SK-N-SH treated with all-trans-retinoic acid at 6 μM for 48 hours (cell line): ENCODE data around the gene PACSIN2.

Experiments used
- ATAC-seq: fragments of 200-7000 bp; cut with Tn5 transposase; 3 replicates; pipeline ENCODE4 v1.9.1; 2020; ENCODE audit warnings: mild to moderate bottlenecking, moderate library complexity
- ARNTL ChIP-seq: fragments of 450-650 bp; formaldehyde crosslinking; IDR thresholded peaks from 2 replicates; pipeline ENCODE4 v1.5.0; 2020; ENCODE audit warnings: low read depth, mild to moderate bottlenecking, moderate library complexity, borderline replicate concordance
- BACH2 ChIP-seq: fragments of 250-450 bp; sonication (Bioruptor Pico); IDR thresholded peaks from 2 replicates; pipeline ENCODE4 v1.9.0; 2021; ENCODE audit warnings: mild to moderate bottlenecking, borderline replicate concordance
- CSDC2 ChIP-seq: fragments of 250-450 bp; sonication (Bioruptor Pico); IDR thresholded peaks from 2 replicates; pipeline ENCODE4 v1.5.0; 2020; ENCODE audit warnings: mild to moderate bottlenecking, moderate library complexity
- ESRRG ChIP-seq: fragments of 250-450 bp; sonication (Bioruptor Pico); IDR thresholded peaks from 2 replicates; pipeline ENCODE4 v1.6.1; 2021; ENCODE audit warnings: mild to moderate bottlenecking
- GLIS3 ChIP-seq: fragments of 250-450 bp; sonication (Bioruptor Pico); IDR thresholded peaks from 2 replicates; pipeline ENCODE4 v1.5.0; 2020; ENCODE audit warnings: mild to moderate bottlenecking, moderate library complexity
- ISL1 ChIP-seq: fragments of 250-450 bp; sonication (Bioruptor Pico); IDR thresholded peaks from 2 replicates; pipeline ENCODE4 v2.1.2; 2022; ENCODE audit warnings: mild to moderate bottlenecking, moderate library complexity
- OSR1 ChIP-seq: fragments of 250-450 bp; sonication (Bioruptor Pico); IDR thresholded peaks from 2 replicates; pipeline ENCODE4 v1.8.0; 2022; ENCODE audit warnings: moderate library complexity, mild to moderate bottlenecking, inconsistent platforms
- PPARA ChIP-seq: fragments of 250-450 bp; sonication (Bioruptor Pico); IDR thresholded peaks from 2 replicates; pipeline ENCODE4 v1.5.0; 2020; ENCODE audit warnings: mild to moderate bottlenecking, borderline replicate concordance
- SNAI2 ChIP-seq: fragments of 250-450 bp; sonication (Bioruptor Pico); IDR thresholded peaks from 2 replicates; pipeline ENCODE4 v1.5.0; 2020; ENCODE audit warnings: mild to moderate bottlenecking, moderate library complexity
- TCF4 ChIP-seq: fragments of 250-450 bp; sonication (Bioruptor Pico); IDR thresholded peaks from 2 replicates; pipeline ENCODE4 v1.8.0; 2021; ENCODE audit warnings: mild to moderate bottlenecking, moderate library complexity, borderline replicate concordance
- TOX ChIP-seq: fragments of 250-450 bp; sonication (Bioruptor Pico); IDR thresholded peaks from 2 replicates; pipeline ENCODE4 v1.8.0; 2021; ENCODE audit warnings: mild to moderate bottlenecking, moderate library complexity, borderline replicate concordance
- ZC3H10 ChIP-seq: fragments of 250-450 bp; sonication (Bioruptor Pico); IDR thresholded peaks from 2 replicates; pipeline ENCODE4 v1.5.1; 2021; ENCODE audit warnings: mild to moderate bottlenecking, moderate library complexity
- ZFP3 ChIP-seq: fragments of 250-450 bp; sonication (Bioruptor Pico); IDR thresholded peaks from 2 replicates; pipeline ENCODE4 v1.5.0; 2020; ENCODE audit warnings: mild to moderate bottlenecking, moderate library complexity
- ZFP30 ChIP-seq: fragments of 450-650 bp; formaldehyde crosslinking; IDR thresholded peaks from 2 replicates; pipeline ENCODE4 v1.5.0; 2022; ENCODE audit warnings: mild to moderate bottlenecking, moderate library complexity
- ZNF565 ChIP-seq: fragments of 450-650 bp; formaldehyde crosslinking; conservative IDR thresholded peaks from 2 replicates; pipeline ENCODE4 v1.5.0; 2020; ENCODE audit warnings: low read depth, mild to moderate bottlenecking, moderate library complexity
- ZNF70 ChIP-seq: fragments of 450-650 bp; formaldehyde crosslinking; IDR thresholded peaks from 2 replicates; pipeline ENCODE4 v1.5.0; 2020; ENCODE audit warnings: mild to moderate bottlenecking, moderate library complexity
- ZNF8 ChIP-seq: fragments of 450-650 bp; formaldehyde crosslinking; IDR thresholded peaks from 2 replicates; pipeline ENCODE4 v1.5.0; 2020; ENCODE audit warnings: mild to moderate bottlenecking, moderate library complexity
- TF ChIP-seq, protein P1 (sequence below): fragments of 250-450 bp; sonication (Bioruptor Pico); IDR thresholded peaks from 2 replicates; pipeline ENCODE4 v1.8.0; 2020; ENCODE audit warnings: mild to moderate bottlenecking, moderate library complexity, borderline replicate concordance
- TF ChIP-seq, protein P2 (sequence below): fragments of 250-450 bp; sonication (Bioruptor Pico); IDR thresholded peaks from 2 replicates; pipeline ENCODE4 v1.5.1; 2021; ENCODE audit warnings: mild to moderate bottlenecking, moderate library complexity
- TF ChIP-seq, protein P3 (sequence below): fragments of 250-450 bp; sonication (Bioruptor Pico); IDR thresholded peaks from 2 replicates; pipeline ENCODE4 v1.5.0; 2020; ENCODE audit warnings: mild to moderate bottlenecking, moderate library complexity
- TF ChIP-seq, protein P4 (sequence below): fragments of 250-450 bp; sonication (Bioruptor Pico); IDR thresholded peaks from 2 replicates; pipeline ENCODE4 v1.5.1; 2020; ENCODE audit warnings: low read depth, mild to moderate bottlenecking, moderate library complexity
- TF ChIP-seq, protein P5 (sequence below): fragments of 250-450 bp; sonication (Bioruptor Pico); IDR thresholded peaks from 2 replicates; pipeline ENCODE4 v1.8.0; 2021; ENCODE audit warnings: low read depth, mild to moderate bottlenecking, moderate library complexity, borderline replicate concordance

The PACSIN2 gene

DNA sequence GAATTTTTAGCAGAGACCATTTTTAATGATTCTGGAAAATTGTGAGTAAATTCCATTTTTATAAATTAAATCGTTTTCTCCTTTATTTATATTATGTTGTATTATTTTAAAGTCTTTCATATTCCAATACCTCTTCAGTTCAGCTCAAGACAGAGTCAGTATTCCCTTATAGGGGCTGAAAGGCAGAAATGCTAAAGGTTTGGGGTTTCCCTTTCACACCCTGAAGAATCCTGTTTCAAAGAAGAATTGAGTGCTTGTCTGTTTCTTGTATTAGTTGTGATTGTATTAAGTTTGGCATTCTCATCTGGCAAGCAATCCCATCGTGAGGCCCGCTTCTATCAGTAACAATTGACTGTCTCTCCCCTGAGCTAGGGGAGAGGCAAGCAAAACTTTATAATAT, 57.4 kb downstream of the PACSIN2 start:
- TF ChIP-seq OSR1 (CRISPR knock-in tag) (no peak), SNAI2 (CRISPR knock-in tag) (no peak), ZFP3 (CRISPR knock-in tag) (no peak), ZNF565 (CRISPR knock-in tag) (no peak), TOX (CRISPR knock-in tag) (no peak), CSDC2 (no peak), ZNF70 (CRISPR knock-in tag) (no peak), TCF4 (no peak), ISL1 (CRISPR knock-in tag) (no peak), ZC3H10 (no peak), ZFP30 (CRISPR knock-in tag) (no peak), GLIS3 (CRISPR knock-in tag) (no peak), ZNF8 (CRISPR knock-in tag) (no peak), PPARA (CRISPR knock-in tag) (no peak), BACH2 (CRISPR knock-in tag) (no peak)
- TF ChIP-seq, protein P1, sequence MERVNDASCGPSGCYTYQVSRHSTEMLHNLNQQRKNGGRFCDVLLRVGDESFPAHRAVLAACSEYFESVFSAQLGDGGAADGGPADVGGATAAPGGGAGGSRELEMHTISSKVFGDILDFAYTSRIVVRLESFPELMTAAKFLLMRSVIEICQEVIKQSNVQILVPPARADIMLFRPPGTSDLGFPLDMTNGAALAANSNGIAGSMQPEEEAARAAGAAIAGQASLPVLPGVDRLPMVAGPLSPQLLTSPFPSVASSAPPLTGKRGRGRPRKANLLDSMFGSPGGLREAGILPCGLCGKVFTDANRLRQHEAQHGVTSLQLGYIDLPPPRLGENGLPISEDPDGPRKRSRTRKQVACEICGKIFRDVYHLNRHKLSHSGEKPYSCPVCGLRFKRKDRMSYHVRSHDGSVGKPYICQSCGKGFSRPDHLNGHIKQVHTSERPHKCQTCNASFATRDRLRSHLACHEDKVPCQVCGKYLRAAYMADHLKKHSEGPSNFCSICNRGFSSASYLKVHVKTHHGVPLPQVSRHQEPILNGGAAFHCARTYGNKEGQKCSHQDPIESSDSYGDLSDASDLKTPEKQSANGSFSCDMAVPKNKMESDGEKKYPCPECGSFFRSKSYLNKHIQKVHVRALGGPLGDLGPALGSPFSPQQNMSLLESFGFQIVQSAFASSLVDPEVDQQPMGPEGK: no peak
- TF ChIP-seq, protein P2, sequence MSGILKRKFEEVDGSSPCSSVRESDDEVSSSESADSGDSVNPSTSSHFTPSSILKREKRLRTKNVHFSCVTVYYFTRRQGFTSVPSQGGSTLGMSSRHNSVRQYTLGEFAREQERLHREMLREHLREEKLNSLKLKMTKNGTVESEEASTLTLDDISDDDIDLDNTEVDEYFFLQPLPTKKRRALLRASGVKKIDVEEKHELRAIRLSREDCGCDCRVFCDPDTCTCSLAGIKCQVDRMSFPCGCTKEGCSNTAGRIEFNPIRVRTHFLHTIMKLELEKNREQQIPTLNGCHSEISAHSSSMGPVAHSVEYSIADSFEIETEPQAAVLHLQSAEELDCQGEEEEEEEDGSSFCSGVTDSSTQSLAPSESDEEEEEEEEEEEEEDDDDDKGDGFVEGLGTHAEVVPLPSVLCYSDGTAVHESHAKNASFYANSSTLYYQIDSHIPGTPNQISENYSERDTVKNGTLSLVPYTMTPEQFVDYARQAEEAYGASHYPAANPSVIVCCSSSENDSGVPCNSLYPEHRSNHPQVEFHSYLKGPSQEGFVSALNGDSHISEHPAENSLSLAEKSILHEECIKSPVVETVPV: no peak
- TF ChIP-seq, protein P3, sequence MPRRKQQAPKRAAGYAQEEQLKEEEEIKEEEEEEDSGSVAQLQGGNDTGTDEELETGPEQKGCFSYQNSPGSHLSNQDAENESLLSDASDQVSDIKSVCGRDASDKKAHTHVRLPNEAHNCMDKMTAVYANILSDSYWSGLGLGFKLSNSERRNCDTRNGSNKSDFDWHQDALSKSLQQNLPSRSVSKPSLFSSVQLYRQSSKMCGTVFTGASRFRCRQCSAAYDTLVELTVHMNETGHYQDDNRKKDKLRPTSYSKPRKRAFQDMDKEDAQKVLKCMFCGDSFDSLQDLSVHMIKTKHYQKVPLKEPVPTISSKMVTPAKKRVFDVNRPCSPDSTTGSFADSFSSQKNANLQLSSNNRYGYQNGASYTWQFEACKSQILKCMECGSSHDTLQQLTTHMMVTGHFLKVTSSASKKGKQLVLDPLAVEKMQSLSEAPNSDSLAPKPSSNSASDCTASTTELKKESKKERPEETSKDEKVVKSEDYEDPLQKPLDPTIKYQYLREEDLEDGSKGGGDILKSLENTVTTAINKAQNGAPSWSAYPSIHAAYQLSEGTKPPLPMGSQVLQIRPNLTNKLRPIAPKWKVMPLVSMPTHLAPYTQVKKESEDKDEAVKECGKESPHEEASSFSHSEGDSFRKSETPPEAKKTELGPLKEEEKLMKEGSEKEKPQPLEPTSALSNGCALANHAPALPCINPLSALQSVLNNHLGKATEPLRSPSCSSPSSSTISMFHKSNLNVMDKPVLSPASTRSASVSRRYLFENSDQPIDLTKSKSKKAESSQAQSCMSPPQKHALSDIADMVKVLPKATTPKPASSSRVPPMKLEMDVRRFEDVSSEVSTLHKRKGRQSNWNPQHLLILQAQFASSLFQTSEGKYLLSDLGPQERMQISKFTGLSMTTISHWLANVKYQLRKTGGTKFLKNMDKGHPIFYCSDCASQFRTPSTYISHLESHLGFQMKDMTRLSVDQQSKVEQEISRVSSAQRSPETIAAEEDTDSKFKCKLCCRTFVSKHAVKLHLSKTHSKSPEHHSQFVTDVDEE (CRISPR knock-in tag): no peak
- TF ChIP-seq, all 23 proteins: peak for 0
- ATAC-seq: no peak

DNA sequence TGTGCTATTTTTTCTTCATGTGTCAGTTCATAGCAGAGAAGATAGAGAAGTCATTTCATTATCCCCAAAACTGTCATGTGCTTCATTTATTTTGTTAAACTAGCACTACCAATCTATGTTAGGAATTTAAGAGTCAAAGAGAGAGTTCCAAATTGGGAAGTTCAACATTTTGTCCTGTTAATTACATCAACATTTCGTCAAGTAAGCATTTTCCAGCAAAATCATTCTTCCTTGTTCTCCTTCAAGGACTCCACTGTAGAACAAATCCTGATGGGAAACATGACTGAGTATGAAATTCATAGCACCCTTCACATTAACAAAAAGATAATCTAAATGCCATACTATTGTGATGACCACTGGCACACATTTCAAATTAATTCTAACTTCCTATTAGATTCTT, 59.1 kb downstream of the PACSIN2 start:
- TF ChIP-seq OSR1 (CRISPR knock-in tag) (no peak), ZNF8 (CRISPR knock-in tag) (no peak), ZNF565 (CRISPR knock-in tag) (no peak), GLIS3 (CRISPR knock-in tag) (no peak), PPARA (CRISPR knock-in tag) (no peak), TOX (CRISPR knock-in tag) (no peak), TCF4 (no peak), ZFP30 (CRISPR knock-in tag) (no peak), SNAI2 (CRISPR knock-in tag) (no peak), ISL1 (CRISPR knock-in tag) (no peak), ESRRG (CRISPR knock-in tag) (no peak), ZC3H10 (no peak), ZFP3 (CRISPR knock-in tag) (no peak), ARNTL (CRISPR knock-in tag) (no peak)
- TF ChIP-seq, protein P4, sequence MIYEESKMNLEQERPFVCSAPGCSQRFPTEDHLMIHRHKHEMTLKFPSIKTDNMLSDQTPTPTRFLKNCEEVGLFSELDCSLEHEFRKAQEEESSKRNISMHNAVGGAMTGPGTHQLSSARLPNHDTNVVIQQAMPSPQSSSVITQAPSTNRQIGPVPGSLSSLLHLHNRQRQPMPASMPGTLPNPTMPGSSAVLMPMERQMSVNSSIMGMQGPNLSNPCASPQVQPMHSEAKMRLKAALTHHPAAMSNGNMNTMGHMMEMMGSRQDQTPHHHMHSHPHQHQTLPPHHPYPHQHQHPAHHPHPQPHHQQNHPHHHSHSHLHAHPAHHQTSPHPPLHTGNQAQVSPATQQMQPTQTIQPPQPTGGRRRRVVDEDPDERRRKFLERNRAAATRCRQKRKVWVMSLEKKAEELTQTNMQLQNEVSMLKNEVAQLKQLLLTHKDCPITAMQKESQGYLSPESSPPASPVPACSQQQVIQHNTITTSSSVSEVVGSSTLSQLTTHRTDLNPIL: no peak
- TF ChIP-seq, protein P2: no peak
- TF ChIP-seq, protein P3 (CRISPR knock-in tag): no peak
- TF ChIP-seq, protein P5, sequence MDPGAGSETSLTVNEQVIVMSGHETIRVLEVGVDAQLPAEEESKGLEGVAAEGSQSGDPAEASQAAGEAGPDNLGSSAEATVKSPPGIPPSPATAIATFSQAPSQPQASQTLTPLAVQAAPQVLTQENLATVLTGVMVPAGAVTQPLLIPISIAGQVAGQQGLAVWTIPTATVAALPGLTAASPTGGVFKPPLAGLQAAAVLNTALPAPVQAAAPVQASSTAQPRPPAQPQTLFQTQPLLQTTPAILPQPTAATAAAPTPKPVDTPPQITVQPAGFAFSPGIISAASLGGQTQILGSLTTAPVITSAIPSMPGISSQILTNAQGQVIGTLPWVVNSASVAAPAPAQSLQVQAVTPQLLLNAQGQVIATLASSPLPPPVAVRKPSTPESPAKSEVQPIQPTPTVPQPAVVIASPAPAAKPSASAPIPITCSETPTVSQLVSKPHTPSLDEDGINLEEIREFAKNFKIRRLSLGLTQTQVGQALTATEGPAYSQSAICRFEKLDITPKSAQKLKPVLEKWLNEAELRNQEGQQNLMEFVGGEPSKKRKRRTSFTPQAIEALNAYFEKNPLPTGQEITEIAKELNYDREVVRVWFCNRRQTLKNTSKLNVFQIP (CRISPR knock-in tag): no peak
- TF ChIP-seq, protein P1: no peak
- no peak for ATAC-seq
